Neural cell (in vitro differentiated cells): ENCODE measurements around the gene AP1M2. TPM values are rescaled to one million over a fixed set of nuclear protein-coding genes. Genes with fewer than 3 reads are reported as not detected.

Experiments
- H2AFZ ChIP-seq: fragments of 200-600, 300-800 bp; sonication (generic), shearing (Covaris generic); 2 replicates; pipeline ENCODE4 v1.6.0; 2014; ENCODE audit warnings: low read depth, mild to moderate bottlenecking, antibody characterized with exemption, low read length, moderate library complexity
- H3F3A ChIP-seq: fragments of 200-600 bp; shearing (Covaris generic); 2 replicates; pipeline ENCODE4 v1.6.1; 2016; ENCODE audit warnings: mild to moderate bottlenecking, moderate library complexity, mixed read lengths, antibody characterized with exemption, low read length; ENCODE audit not compliant: insufficient read depth, poor library complexity, severe bottlenecking
- H3K27ac ChIP-seq: fragments of 200-600, 300-800 bp; sonication (generic), shearing (Covaris generic); 2 replicates; pipeline ENCODE4 v1.5.1; 2014; ENCODE audit warnings: mild to moderate bottlenecking, low read length, moderate library complexity
- H3K27me3 ChIP-seq: fragments of 300-800, 200-600 bp; sonication (generic), shearing (Covaris generic); 2 replicates; pipeline ENCODE4 v1.6.0; 2014; ENCODE audit warnings: mild to moderate bottlenecking, low read depth, low read length, moderate library complexity; ENCODE audit not compliant: insufficient read depth
- H3K36me3 ChIP-seq: fragments of 300-800, 200-600 bp; sonication (generic), shearing (Covaris generic); 2 replicates; pipeline ENCODE4 v1.5.1; 2014; ENCODE audit warnings: mild to moderate bottlenecking, antibody characterized with exemption, low read length, moderate library complexity; ENCODE audit not compliant: insufficient read depth
- H3K4me2 ChIP-seq: fragments of 300-800, 200-600 bp; sonication (generic), shearing (Covaris generic); 2 replicates; pipeline ENCODE4 v1.6.0; 2014; ENCODE audit warnings: mild to moderate bottlenecking, low read length
- H3K4me3 ChIP-seq: fragments of 300-800, 200-600 bp; sonication (generic), shearing (Covaris generic); 2 replicates; pipeline ENCODE4 v1.5.1; 2014; ENCODE audit warnings: mild to moderate bottlenecking, low read length, moderate library complexity
- H3K79me2 ChIP-seq: fragments of 200-600 bp; shearing (Covaris generic); replicated peaks from 2 replicates; pipeline ENCODE4 v1.6.0; 2014; ENCODE audit warnings: mild to moderate bottlenecking, low read length, moderate library complexity; ENCODE audit not compliant: insufficient read depth
- H3K9ac ChIP-seq: fragments of 300-800, 200-600 bp; sonication (generic), shearing (Covaris generic); 2 replicates; pipeline ENCODE4 v1.6.1; 2016; ENCODE audit warnings: mild to moderate bottlenecking, low read length, mixed read lengths
- H3K9me2 ChIP-seq: fragments of 200-600 bp; shearing (Covaris generic); 2 replicates; pipeline ENCODE4 v1.6.1; 2016; ENCODE audit warnings: mild to moderate bottlenecking, low read length, mixed read lengths; ENCODE audit not compliant: insufficient read depth
- H3K9me3 ChIP-seq: fragments of 200-600, 300-800 bp; sonication (generic), shearing (Covaris generic); 2 replicates; pipeline ENCODE4 v1.6.1; 2016; ENCODE audit warnings: mild to moderate bottlenecking, mixed run types, low read length, moderate library complexity, mixed read lengths
- H4K20me1 ChIP-seq: fragments of 200-600 bp; shearing (Covaris generic); 2 replicates; pipeline ENCODE4 v1.6.1; 2016; ENCODE audit warnings: mild to moderate bottlenecking, mixed run types; ENCODE audit not compliant: insufficient read depth
- EP300 ChIP-seq: fragments of 450-650 bp; conservative IDR thresholded peaks from 2 replicates; pipeline ENCODE4 v1.6.1; 2014; ENCODE audit warnings: antibody characterized with exemption, mild to moderate bottlenecking, moderate library complexity; ENCODE audit not compliant: poor library complexity, severe bottlenecking
- EZH2 ChIP-seq: fragments of 200-600, 300-800 bp; shearing (Covaris generic), sonication (generic); IDR thresholded peaks from 2 replicates; pipeline ENCODE4 v1.6.1; 2014; ENCODE audit warnings: antibody characterized with exemption, low read length, borderline replicate concordance, mild to moderate bottlenecking; ENCODE audit not compliant: insufficient read depth, poor library complexity, severe bottlenecking
- MXI1 ChIP-seq: fragments of 450-650 bp; conservative IDR thresholded peaks from 2 replicates; pipeline ENCODE4 v1.6.1; 2014; ENCODE audit warnings: antibody characterized with exemption, mild to moderate bottlenecking; ENCODE audit not compliant: poor library complexity, severe bottlenecking
- POLR2AphosphoS5 ChIP-seq: IDR thresholded peaks from 2 replicates; pipeline ENCODE4 v1.6.1; 2012
- RAD21 ChIP-seq: fragments of 450-650 bp; conservative IDR thresholded peaks from 2 replicates; pipeline ENCODE4 v1.6.1; 2014; ENCODE audit warnings: antibody characterized with exemption, mild to moderate bottlenecking, moderate library complexity
- REST ChIP-seq: IDR thresholded peaks from 2 replicates; pipeline ENCODE4 v1.6.1; 2012; ENCODE audit warnings: borderline replicate concordance
- SMC3 ChIP-seq: fragments of 450-650 bp; conservative IDR thresholded peaks from 2 replicates; pipeline ENCODE4 v1.6.1; 2014; ENCODE audit warnings: antibody characterized with exemption, mild to moderate bottlenecking, moderate library complexity; ENCODE audit not compliant: poor library complexity
- TAF1 ChIP-seq: IDR thresholded peaks from 2 replicates; pipeline ENCODE4 v1.6.1; 2012; ENCODE audit warnings: low read depth
- polyA plus RNA-seq: library from polyadenylated mRNA; depleted of rRNA; stranded (reverse); fragments of >200 nt; gene quantifications from 2 replicates; pipeline ENCODE4 v1.2.3, GENCODE V29; 2014
- TF ChIP-seq, protein P1 (sequence below): fragments of 450-650 bp; IDR thresholded peaks from 2 replicates; pipeline ENCODE4 v1.5.1; 2014; ENCODE audit warnings: antibody characterized with exemption, mild to moderate bottlenecking, moderate library complexity; ENCODE audit not compliant: poor library complexity, severe bottlenecking

The AP1M2 gene
- polyA plus RNA-seq, 1 donor from 2014 or later = 0.38 TPM

DNA sequence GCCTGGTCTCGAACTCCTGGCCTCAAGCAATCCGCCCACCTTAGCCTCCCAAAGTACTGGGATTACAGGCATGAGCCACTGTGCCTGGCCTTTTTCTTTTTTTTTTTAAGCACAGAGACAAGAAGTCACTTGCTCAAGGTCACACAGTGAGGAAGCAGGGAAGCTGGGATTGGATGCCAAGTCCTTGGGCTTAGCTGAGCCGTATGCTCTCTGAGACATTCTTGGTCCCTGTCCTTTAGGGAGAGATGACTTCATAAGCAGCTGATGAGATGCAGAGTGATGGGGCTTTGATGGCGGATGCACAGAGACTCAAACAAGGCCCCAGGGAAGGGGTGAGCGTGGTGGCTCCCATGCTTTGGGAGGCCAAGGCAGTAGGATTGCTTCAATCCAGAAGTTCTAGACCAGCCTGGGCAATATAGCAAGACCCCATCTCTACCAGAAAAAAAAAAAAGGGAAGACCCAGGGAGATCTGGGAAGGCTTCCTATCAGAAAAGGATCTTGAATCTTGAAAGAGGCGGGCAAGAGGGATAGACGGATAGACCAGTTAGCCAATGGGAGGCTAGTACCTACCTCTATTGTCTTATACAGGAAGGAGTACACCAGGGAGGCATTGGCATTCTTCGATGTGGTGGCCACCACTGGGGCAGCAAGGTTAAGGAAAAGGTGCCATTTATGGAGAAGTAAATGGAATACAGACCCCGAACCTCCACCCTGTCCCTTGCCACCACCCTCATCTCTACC is 3.9 kb downstream of the AP1M2 start:
- no peak for TF ChIP-seq REST
- no peak for TF ChIP-seq EP300
- no peak for TF ChIP-seq MXI1
- TF ChIP-seq RAD21 = no peak
- TF ChIP-seq SMC3 = no peak
- TF ChIP-seq, protein P1, sequence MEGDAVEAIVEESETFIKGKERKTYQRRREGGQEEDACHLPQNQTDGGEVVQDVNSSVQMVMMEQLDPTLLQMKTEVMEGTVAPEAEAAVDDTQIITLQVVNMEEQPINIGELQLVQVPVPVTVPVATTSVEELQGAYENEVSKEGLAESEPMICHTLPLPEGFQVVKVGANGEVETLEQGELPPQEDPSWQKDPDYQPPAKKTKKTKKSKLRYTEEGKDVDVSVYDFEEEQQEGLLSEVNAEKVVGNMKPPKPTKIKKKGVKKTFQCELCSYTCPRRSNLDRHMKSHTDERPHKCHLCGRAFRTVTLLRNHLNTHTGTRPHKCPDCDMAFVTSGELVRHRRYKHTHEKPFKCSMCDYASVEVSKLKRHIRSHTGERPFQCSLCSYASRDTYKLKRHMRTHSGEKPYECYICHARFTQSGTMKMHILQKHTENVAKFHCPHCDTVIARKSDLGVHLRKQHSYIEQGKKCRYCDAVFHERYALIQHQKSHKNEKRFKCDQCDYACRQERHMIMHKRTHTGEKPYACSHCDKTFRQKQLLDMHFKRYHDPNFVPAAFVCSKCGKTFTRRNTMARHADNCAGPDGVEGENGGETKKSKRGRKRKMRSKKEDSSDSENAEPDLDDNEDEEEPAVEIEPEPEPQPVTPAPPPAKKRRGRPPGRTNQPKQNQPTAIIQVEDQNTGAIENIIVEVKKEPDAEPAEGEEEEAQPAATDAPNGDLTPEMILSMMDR = no peak
- no peak for TF ChIP-seq POLR2AphosphoS5
- TF ChIP-seq EZH2 = no peak
- no peak for TF ChIP-seq TAF1
- peaks cover 29% of the 10 kb centered on the region for H3K27me3 ChIP-seq
- no peak overlapping the region for H2AFZ ChIP-seq

DNA sequence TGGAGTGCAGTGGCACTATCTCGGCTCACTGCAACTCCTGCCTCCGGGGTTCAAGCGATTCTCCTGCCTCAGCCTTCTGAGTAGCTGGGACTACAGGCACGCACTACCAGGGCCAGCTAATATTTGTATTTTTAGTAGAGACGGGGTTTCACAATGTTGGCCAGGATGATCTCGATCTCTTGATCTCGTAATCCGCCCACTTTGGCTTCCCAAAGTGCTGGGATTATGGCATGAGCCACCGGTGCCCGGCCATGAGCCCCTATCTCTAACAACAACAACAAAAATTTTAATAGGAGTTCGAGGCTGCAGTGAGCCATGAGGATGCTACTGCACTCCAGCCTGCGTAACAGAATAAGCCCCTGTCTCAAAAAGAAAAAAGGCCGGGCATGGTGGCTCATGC is 5.0 kb downstream of the AP1M2 start:
- no peak overlapping the region for H3K9ac ChIP-seq
- H4K20me1 ChIP-seq = no peaks in the 10 kb centered on the region
- no peak overlapping the region for H3K27ac ChIP-seq
- H3K4me2 ChIP-seq = no peak overlapping the region
- no peak overlapping the region for H2AFZ ChIP-seq
- no peaks in the 10 kb centered on the region for H3K36me3 ChIP-seq
- H3K79me2 ChIP-seq = no peaks in the 10 kb centered on the region
- peaks cover 19% of the 10 kb centered on the region for H3K27me3 ChIP-seq
- H3K9me2 ChIP-seq = no peaks in the 10 kb centered on the region
- no peaks in the 10 kb centered on the region for H3K9me3 ChIP-seq
- TF ChIP-seq EP300 = no peak
- no peak for TF ChIP-seq POLR2AphosphoS5
- TF ChIP-seq RAD21 = no peak
- no peaks in the 10 kb centered on the region for H3F3A ChIP-seq
- H3K4me3 ChIP-seq = no peak overlapping the region

More for the DNA sequence above, 3.9 kb downstream of the AP1M2 start:
- no peaks in the 10 kb centered on the region for H3K9me2 ChIP-seq
- no peaks in the 10 kb centered on the region for H3F3A ChIP-seq
- H3K79me2 ChIP-seq = no peaks in the 10 kb centered on the region
- no peak overlapping the region for H3K4me2 ChIP-seq
- H3K27ac ChIP-seq = no peak overlapping the region
- H3K9ac ChIP-seq = no peak overlapping the region
- H4K20me1 ChIP-seq = no peaks in the 10 kb centered on the region
- no peaks in the 10 kb centered on the region for H3K36me3 ChIP-seq
- no peak overlapping the region for H3K4me3 ChIP-seq
- H3K9me3 ChIP-seq = no peaks in the 10 kb centered on the region
